ENCODE measurements around the gene VWF. TPM values are rescaled to one million over a fixed set of nuclear protein-coding genes. Genes with fewer than 3 reads are reported as not detected.

VWF gene
- total and polyA plus RNA-seq, 10 of the 15 experiments (the other 5 are each of a cell fraction or from before 2014, with no cell fraction given), result 0.08 to 0.23 TPM; not detected in 8

- TF ChIP-seq, protein P1, sequence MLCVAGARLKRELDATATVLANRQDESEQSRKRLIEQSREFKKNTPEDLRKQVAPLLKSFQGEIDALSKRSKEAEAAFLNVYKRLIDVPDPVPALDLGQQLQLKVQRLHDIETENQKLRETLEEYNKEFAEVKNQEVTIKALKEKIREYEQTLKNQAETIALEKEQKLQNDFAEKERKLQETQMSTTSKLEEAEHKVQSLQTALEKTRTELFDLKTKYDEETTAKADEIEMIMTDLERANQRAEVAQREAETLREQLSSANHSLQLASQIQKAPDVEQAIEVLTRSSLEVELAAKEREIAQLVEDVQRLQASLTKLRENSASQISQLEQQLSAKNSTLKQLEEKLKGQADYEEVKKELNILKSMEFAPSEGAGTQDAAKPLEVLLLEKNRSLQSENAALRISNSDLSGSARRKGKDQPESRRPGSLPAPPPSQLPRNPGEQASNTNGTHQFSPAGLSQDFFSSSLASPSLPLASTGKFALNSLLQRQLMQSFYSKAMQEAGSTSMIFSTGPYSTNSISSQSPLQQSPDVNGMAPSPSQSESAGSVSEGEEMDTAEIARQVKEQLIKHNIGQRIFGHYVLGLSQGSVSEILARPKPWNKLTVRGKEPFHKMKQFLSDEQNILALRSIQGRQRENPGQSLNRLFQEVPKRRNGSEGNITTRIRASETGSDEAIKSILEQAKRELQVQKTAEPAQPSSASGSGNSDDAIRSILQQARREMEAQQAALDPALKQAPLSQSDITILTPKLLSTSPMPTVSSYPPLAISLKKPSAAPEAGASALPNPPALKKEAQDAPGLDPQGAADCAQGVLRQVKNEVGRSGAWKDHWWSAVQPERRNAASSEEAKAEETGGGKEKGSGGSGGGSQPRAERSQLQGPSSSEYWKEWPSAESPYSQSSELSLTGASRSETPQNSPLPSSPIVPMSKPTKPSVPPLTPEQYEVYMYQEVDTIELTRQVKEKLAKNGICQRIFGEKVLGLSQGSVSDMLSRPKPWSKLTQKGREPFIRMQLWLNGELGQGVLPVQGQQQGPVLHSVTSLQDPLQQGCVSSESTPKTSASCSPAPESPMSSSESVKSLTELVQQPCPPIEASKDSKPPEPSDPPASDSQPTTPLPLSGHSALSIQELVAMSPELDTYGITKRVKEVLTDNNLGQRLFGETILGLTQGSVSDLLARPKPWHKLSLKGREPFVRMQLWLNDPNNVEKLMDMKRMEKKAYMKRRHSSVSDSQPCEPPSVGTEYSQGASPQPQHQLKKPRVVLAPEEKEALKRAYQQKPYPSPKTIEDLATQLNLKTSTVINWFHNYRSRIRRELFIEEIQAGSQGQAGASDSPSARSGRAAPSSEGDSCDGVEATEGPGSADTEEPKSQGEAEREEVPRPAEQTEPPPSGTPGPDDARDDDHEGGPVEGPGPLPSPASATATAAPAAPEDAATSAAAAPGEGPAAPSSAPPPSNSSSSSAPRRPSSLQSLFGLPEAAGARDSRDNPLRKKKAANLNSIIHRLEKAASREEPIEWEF (IDR thresholded peaks at IDR 0.05; ENCODE audit: insufficient replicate concordance, low read depth, low read length), result no peak
- TF ChIP-seq TAF1 (IDR thresholded peaks at IDR 0.05; ENCODE audit: borderline replicate concordance, low read depth, low read length) (no peak), ZNF207 (IDR thresholded peaks at IDR 0.05; ENCODE audit: borderline replicate concordance) (no peak), TCF12 (IDR thresholded peaks at IDR 0.05; ENCODE audit: low read depth, low read length) (no peak), HSF1 (IDR thresholded peaks at IDR 0.05; ENCODE audit: low read depth, low read length) (no peak)
Measured at GRCh38 chr12:5904969-5905368, 219.5 kb downstream of the VWF start (continued).

GRCh38 chr12:5904441-5904840 is 220.0 kb downstream of the VWF start:
- Histone ChIP-seq H2AFZ (ENCODE audit: control insufficient read depth, low read depth, low read length) (no peak overlapping the region), H3K36me3 (ENCODE audit: control insufficient read depth in 2 of 2, insufficient read depth in 2 of 2, low read length in 1 of 2) (no peaks in the 10 kb centered on the region), H3K9ac (ENCODE audit: control insufficient read depth, insufficient read depth, low read length) (no peak overlapping the region), H3K79me2 (ENCODE audit: control insufficient read depth, insufficient read depth, low read length) (no peaks in the 10 kb centered on the region), H3K27ac (ENCODE audit: control insufficient read depth, insufficient read depth) (no peak overlapping the region), H3K27me3 (replicated peaks in 1 of 2; ENCODE audit: control insufficient read depth in 2 of 2, insufficient read depth in 2 of 2, low read length in 1 of 2) (peaks cover 4 to 7% of the 10 kb centered on the region in 2 experiments; a peak in 3 of 4 replicates), H3K4me3 (no peak overlapping the region), H4K20me1 (ENCODE audit: control insufficient read depth, insufficient read depth) (no peaks in the 10 kb centered on the region), H3K9me3 (replicated peaks; ENCODE audit: control insufficient read depth, insufficient read depth, low read length) (no peaks in the 10 kb centered on the region), H3K4me1 (ENCODE audit: control insufficient read depth, insufficient read depth, low read length) (no peaks in the 10 kb centered on the region), H3K4me2 (ENCODE audit: control insufficient read depth, insufficient read depth) (no peak overlapping the region)
- intact Hi-C loops (cut with micrococcal nuclease; ENCODE audit: unreplicated experiment), result no loop called here
- CTCF ChIA-PET, result no interaction called here
- 37% methylated on average over 11 of the region's 11 CpGs for WGBS (ENCODE audit: insufficient coverage, insufficient replicate concordance, low lambda C conversion rate, missing lambda C conversion rate)
- no peak for FAIRE-seq
- SMC1A ChIA-PET (ENCODE audit: uncharacterized antibody, unreplicated experiment), result no interaction called here
- no peak for ATAC-seq
- POLR2A ChIA-PET, result no interaction called here
- DNase-seq (ENCODE audit: low read depth, low spot score), result no peak
- in situ Hi-C loops (cut with MboI), result no loop called here
- no TSS peak for BruUV-seq (replicated peaks)
- RAD21 ChIA-PET (ENCODE audit: unreplicated experiment), result no interaction called here
- no peak for TF ChIP-seq POU2F2 (IDR thresholded peaks at IDR 0.05; ENCODE audit: borderline replicate concordance, low read depth, low read length)
- TF ChIP-seq CEBPB (IDR thresholded peaks at IDR 0.05; ENCODE audit: borderline replicate concordance in 1 of 2, low read depth in 2 of 2, low read length in 2 of 2), result no peak
- no peak for TF ChIP-seq CTCF (IDR thresholded peaks at IDR 0.05 in 2 of 3, conservative IDR thresholded peaks at IDR 0.05 in 1 of 3; ENCODE audit: control insufficient read depth in 2 of 3, extremely low read depth in 1 of 3, insufficient read depth in 1 of 3, low read depth in 3 of 3, low read length in 3 of 3)
- TF ChIP-seq IRF5 (IDR thresholded peaks at IDR 0.05; ENCODE audit: borderline replicate concordance), result no peak
- TF ChIP-seq EGR1 (IDR thresholded peaks at IDR 0.05; ENCODE audit: borderline replicate concordance in 1 of 2, low read depth in 2 of 2, low read length in 2 of 2), result no peak
- TF ChIP-seq IRF3 (IDR thresholded peaks at IDR 0.05), result no peak
